ENCODE results near the gene SMCHD1. TPM values are rescaled to one million over a fixed set of nuclear protein-coding genes. Genes with fewer than 3 reads are reported as not detected.

SMCHD1 gene
- total and polyA plus RNA-seq, 2 donors (not counting 1 experiment from before 2014, with no cell fraction given) = 54.2 to 380 TPM

- no peaks in the 10 kb centered on the region for H3K27me3 ChIP-seq (replicated peaks in 1 of 4; ENCODE audit: control extremely low read depth in 1 of 4, control insufficient read depth in 3 of 4, insufficient read depth in 4 of 4, low read length in 3 of 4)
- no peak for TF ChIP-seq EZH2 (IDR thresholded peaks at IDR 0.05; ENCODE audit: borderline replicate concordance, insufficient read depth, low read depth, low read length, poor library complexity, severe bottlenecking)
- no peak for TF ChIP-seq CTCF (IDR thresholded peaks at IDR 0.05)
- H3K4me1 ChIP-seq (ENCODE audit: control insufficient read depth in 2 of 2, insufficient read depth in 2 of 2, low read length in 2 of 2) = no peaks in the 10 kb centered on the region
- H3K79me2 ChIP-seq (ENCODE audit: control insufficient read depth, insufficient read depth, low read length) = no peaks in the 10 kb centered on the region
- no peak overlapping the region for H2AFZ ChIP-seq (ENCODE audit: insufficient read depth, low read depth, low read length, poor library complexity, severe bottlenecking)
- H3K27ac ChIP-seq (ENCODE audit: low read length in 2 of 2) = no peak overlapping the region
- intact Hi-C loops (cut with micrococcal nuclease) = loop anchor here (5.0 kb wide), 1 partner anchor 60 kb away; the partner anchor contains the start of gene EMILIN2
- H3K36me3 ChIP-seq (replicated peaks in 1 of 2; ENCODE audit: control extremely low read depth in 1 of 2, control insufficient read depth in 1 of 2, extremely low read depth in 1 of 2, insufficient read depth in 2 of 2, low read length in 1 of 2) = peaks cover 19 to 88% of the 10 kb centered on the region in 2 experiments
- DNase-seq (no peak), ATAC-seq (ENCODE audit: low read depth) (no peak)
- no peaks in the 10 kb centered on the region for H3K9me3 Mint-ChIP-seq (ENCODE audit: insufficient read depth)
- H3K4me1 Mint-ChIP-seq = peaks cover 8% of the 10 kb centered on the region
- H3K4me2 ChIP-seq (replicated peaks; ENCODE audit: low read depth, low read length, poor library complexity, severe bottlenecking) = no peak overlapping the region
- no peaks in the 10 kb centered on the region for H3K9me3 ChIP-seq (ENCODE audit: control extremely low read depth in 1 of 3, control insufficient read depth in 2 of 3, insufficient read depth in 1 of 3, low read length in 2 of 3)
- H4K20me1 ChIP-seq (ENCODE audit: control insufficient read depth, insufficient read depth, low read length, poor library complexity, severe bottlenecking) = peaks cover 13% of the 10 kb centered on the region
- ChIA-PET POLR2A (no interaction called here), CTCF (no interaction called here)
- no peak overlapping the region for H3K9ac ChIP-seq (ENCODE audit: low read length)
- no peak overlapping the region for H3K4me3 Mint-ChIP-seq
- no peak overlapping the region for H3K4me3 ChIP-seq (ENCODE audit: control extremely low read depth in 1 of 5, extremely low read depth in 1 of 5, insufficient read depth in 1 of 5, low read depth in 2 of 5, low read length in 4 of 5)
- H3K27ac Mint-ChIP-seq = peak overlapping the region; percentile 1
- H3K27me3 Mint-ChIP-seq = no peaks in the 10 kb centered on the region
Observed at GRCh38 chr18:2787225-2787624, 131.7 kb downstream of the SMCHD1 start.

DNA sequence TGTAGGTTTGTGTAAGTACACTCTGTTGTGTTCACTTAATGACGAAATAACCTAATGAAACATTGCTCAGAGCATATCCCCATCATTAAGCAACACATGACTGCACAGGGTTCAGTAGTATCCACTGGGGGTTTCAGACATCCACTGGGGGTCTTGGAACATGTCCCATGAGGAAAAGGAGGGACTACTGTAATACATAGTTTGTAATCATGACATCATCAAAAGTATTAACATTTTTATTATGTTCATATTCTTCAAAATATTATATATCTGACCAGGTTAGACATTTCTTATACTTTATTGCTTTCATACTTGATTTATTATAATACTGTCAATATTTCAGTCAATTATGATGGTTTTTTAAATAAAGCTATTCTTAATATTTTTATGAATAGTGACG is 136.9 kb downstream of the SMCHD1 start:
- TF ChIP-seq CTCF (IDR thresholded peaks at IDR 0.05) (no peak), EZH2 (IDR thresholded peaks at IDR 0.05; ENCODE audit: borderline replicate concordance, insufficient read depth, low read depth, low read length, poor library complexity, severe bottlenecking) (no peak)
- intact Hi-C loops (cut with micrococcal nuclease) = loop anchor here (2.0 kb wide), 1 partner anchor 14 kb away; no protein-coding TSS in a partner anchor
- H3K36me3 ChIP-seq (replicated peaks in 1 of 2; ENCODE audit: control extremely low read depth in 1 of 2, control insufficient read depth in 1 of 2, extremely low read depth in 1 of 2, insufficient read depth in 2 of 2, low read length in 1 of 2) = peaks cover 12 to 93% of the 10 kb centered on the region in 2 experiments

More for the DNA sequence above, 136.9 kb downstream of the SMCHD1 start:
- no peak overlapping the region for H3K4me3 Mint-ChIP-seq
- no peaks in the 10 kb centered on the region for H3K27me3 Mint-ChIP-seq
- DNase-seq (no peak), ATAC-seq (ENCODE audit: low read depth) (no peak)
- ChIA-PET POLR2A (no interaction called here), CTCF (interaction anchor here (0.6 kb wide), 1 partner anchor 91 kb away, joined by 3 read pairs; no protein-coding TSS in a partner anchor)
- no peaks in the 10 kb centered on the region for H3K79me2 ChIP-seq (ENCODE audit: control insufficient read depth, insufficient read depth, low read length)
- H3K27ac ChIP-seq (ENCODE audit: low read length in 2 of 2) = no peak overlapping the region
- no CpG with 5 or more reads among the region's 2 CpGs for WGBS (ENCODE audit: insufficient coverage)
- peaks cover 10% of the 10 kb centered on the region for H4K20me1 ChIP-seq (ENCODE audit: control insufficient read depth, insufficient read depth, low read length, poor library complexity, severe bottlenecking)
- H3K9ac ChIP-seq (ENCODE audit: low read length) = no peak overlapping the region
- no peaks in the 10 kb centered on the region for H3K27me3 ChIP-seq (replicated peaks in 1 of 4; ENCODE audit: control extremely low read depth in 1 of 4, control insufficient read depth in 3 of 4, insufficient read depth in 4 of 4, low read length in 3 of 4)
- no peaks in the 10 kb centered on the region for H3K4me1 ChIP-seq (ENCODE audit: control insufficient read depth in 2 of 2, insufficient read depth in 2 of 2, low read length in 2 of 2)
- H3K4me2 ChIP-seq (replicated peaks; ENCODE audit: low read depth, low read length, poor library complexity, severe bottlenecking) = no peak overlapping the region
- H3K9me3 Mint-ChIP-seq (ENCODE audit: insufficient read depth) = no peaks in the 10 kb centered on the region
- H3K27ac Mint-ChIP-seq = no peak overlapping the region
- H3K9me3 ChIP-seq (ENCODE audit: control extremely low read depth in 1 of 3, control insufficient read depth in 2 of 3, insufficient read depth in 1 of 3, low read length in 2 of 3) = no peaks in the 10 kb centered on the region
- H3K4me3 ChIP-seq (ENCODE audit: control extremely low read depth in 1 of 5, extremely low read depth in 1 of 5, insufficient read depth in 1 of 5, low read depth in 2 of 5, low read length in 4 of 5) = no peak overlapping the region
- H2AFZ ChIP-seq (ENCODE audit: insufficient read depth, low read depth, low read length, poor library complexity, severe bottlenecking) = no peak overlapping the region
- H3K4me1 Mint-ChIP-seq = peaks cover 3% of the 10 kb centered on the region
